Hepatocyte (in vitro differentiated cells): ENCODE results near the gene PASD1.

Source experiments
- EZH2 ChIP-seq: fragments of 200-600 bp; sonication (generic); IDR thresholded peaks from 2 replicates; pipeline ENCODE4 v1.6.1; 2016; ENCODE audit warnings: antibody characterized with exemption, mild to moderate bottlenecking, borderline replicate concordance
- EZH2phosphoT487 ChIP-seq: fragments of 200-600 bp; sonication (generic); IDR thresholded peaks from one replicate; pipeline ENCODE4 v1.6.1; 2018; ENCODE audit warnings: antibody characterized with exemption, mild to moderate bottlenecking, low read depth, moderate library complexity; ENCODE audit not compliant: unreplicated experiment, severe bottlenecking
- TF ChIP-seq, protein P1 (sequence below): fragments of 200-600 bp; sonication (generic); IDR thresholded peaks from 2 replicates; pipeline ENCODE4 v1.5.1; 2016; ENCODE audit warnings: antibody characterized with exemption, mild to moderate bottlenecking; ENCODE audit not compliant: poor library complexity

DNA sequence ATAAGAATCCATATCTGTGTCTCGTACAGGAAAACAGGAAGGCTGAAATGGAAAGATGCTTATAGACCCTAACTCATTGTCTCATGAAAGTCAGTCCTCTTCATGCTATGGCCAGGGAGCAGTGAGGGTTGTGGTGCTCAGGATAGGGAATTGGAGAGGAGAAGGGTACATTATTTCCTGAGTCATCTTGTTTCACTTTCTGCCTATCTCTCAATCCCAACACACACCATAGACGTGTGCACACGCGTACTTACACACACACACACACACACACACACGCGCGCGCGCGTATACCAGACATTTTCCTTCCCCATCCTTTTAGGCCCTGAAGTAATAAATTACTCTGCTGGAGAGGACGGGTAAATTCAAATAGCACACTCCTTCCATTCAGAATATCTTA lies 78.1 kb downstream of the PASD1 start:
- TF ChIP-seq, protein P1, sequence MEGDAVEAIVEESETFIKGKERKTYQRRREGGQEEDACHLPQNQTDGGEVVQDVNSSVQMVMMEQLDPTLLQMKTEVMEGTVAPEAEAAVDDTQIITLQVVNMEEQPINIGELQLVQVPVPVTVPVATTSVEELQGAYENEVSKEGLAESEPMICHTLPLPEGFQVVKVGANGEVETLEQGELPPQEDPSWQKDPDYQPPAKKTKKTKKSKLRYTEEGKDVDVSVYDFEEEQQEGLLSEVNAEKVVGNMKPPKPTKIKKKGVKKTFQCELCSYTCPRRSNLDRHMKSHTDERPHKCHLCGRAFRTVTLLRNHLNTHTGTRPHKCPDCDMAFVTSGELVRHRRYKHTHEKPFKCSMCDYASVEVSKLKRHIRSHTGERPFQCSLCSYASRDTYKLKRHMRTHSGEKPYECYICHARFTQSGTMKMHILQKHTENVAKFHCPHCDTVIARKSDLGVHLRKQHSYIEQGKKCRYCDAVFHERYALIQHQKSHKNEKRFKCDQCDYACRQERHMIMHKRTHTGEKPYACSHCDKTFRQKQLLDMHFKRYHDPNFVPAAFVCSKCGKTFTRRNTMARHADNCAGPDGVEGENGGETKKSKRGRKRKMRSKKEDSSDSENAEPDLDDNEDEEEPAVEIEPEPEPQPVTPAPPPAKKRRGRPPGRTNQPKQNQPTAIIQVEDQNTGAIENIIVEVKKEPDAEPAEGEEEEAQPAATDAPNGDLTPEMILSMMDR = no peak
- no peak for TF ChIP-seq EZH2phosphoT487
- TF ChIP-seq EZH2 = no peak
